ENCODE results near the gene AEN. TPM values are rescaled to one million over a fixed set of nuclear protein-coding genes. Genes with fewer than 3 reads are reported as not detected.

Gene AEN
- total RNA-seq, 2 donors from 2014 or later, result 64.7 to 76.4 TPM

- H3K4me1 ChIP-seq (ENCODE audit: control insufficient read depth, insufficient read depth, low read length), result no peaks in the 10 kb centered on the region
- no peaks in the 10 kb centered on the region for H3K27me3 ChIP-seq (ENCODE audit: control insufficient read depth, insufficient read depth, low read length, poor library complexity, severe bottlenecking)
- no peak overlapping the region for H3K4me3 ChIP-seq (ENCODE audit: low read length)
- no peaks in the 10 kb centered on the region for H3K27me3 Mint-ChIP-seq (ENCODE audit: insufficient read depth)
- peaks cover 3% of the 10 kb centered on the region for H3K36me3 Mint-ChIP-seq (ENCODE audit: low read depth)
- no peak overlapping the region for H3K27ac Mint-ChIP-seq
- no peaks in the 10 kb centered on the region for H3K4me1 Mint-ChIP-seq
- no peak overlapping the region for H3K4me3 Mint-ChIP-seq
- no peak overlapping the region for H3K9ac ChIP-seq (ENCODE audit: extremely low read depth, low read length, poor library complexity, severe bottlenecking)
- no peaks in the 10 kb centered on the region for H3K9me3 ChIP-seq (ENCODE audit: control insufficient read depth, low read length)
- no peaks in the 10 kb centered on the region for H3K9me3 Mint-ChIP-seq
- no peak overlapping the region for H3K27ac ChIP-seq (ENCODE audit: low read depth, low read length)
- WGBS, 2 experiments (ENCODE audit: insufficient coverage in 1 of 2, insufficient read length in 1 of 2), result 89 to 98% methylated on average over 6 to 9 of the region's 9 CpGs
- H3K36me3 ChIP-seq (ENCODE audit: control insufficient read depth, insufficient read depth, low read length), result peaks cover 12% of the 10 kb centered on the region
- DNase-seq, result peak; percentile 37
- no peak for TF ChIP-seq CTCF (conservative IDR thresholded peaks at IDR 0.05)
Measured at GRCh38 chr15:88644741-88645140, 23.6 kb downstream of the AEN start.

- Mint-ChIP-seq H3K4me1 (no peaks in the 10 kb centered on the region), H3K36me3 (ENCODE audit: low read depth) (peaks cover 3% of the 10 kb centered on the region), H3K9me3 (no peaks in the 10 kb centered on the region), H3K27me3 (ENCODE audit: insufficient read depth) (no peaks in the 10 kb centered on the region), H3K27ac (no peak overlapping the region), H3K4me3 (no peak overlapping the region)
- 92 to 95% methylated on average over 12 to 14 of the region's 14 CpGs for WGBS, 2 experiments (ENCODE audit: insufficient coverage in 1 of 2, insufficient read length in 1 of 2)
- no peak for TF ChIP-seq CTCF (conservative IDR thresholded peaks at IDR 0.05)
- Histone ChIP-seq H3K9ac (ENCODE audit: extremely low read depth, low read length, poor library complexity, severe bottlenecking) (no peak overlapping the region), H3K27ac (ENCODE audit: low read depth, low read length) (no peak overlapping the region), H3K4me3 (ENCODE audit: low read length) (no peak overlapping the region), H3K4me1 (ENCODE audit: control insufficient read depth, insufficient read depth, low read length) (no peaks in the 10 kb centered on the region), H3K27me3 (ENCODE audit: control insufficient read depth, insufficient read depth, low read length, poor library complexity, severe bottlenecking) (no peaks in the 10 kb centered on the region), H3K9me3 (ENCODE audit: control insufficient read depth, low read length) (no peaks in the 10 kb centered on the region), H3K36me3 (ENCODE audit: control insufficient read depth, insufficient read depth, low read length) (peaks cover 12% of the 10 kb centered on the region)
- DNase-seq, result peak; percentile 28
Measured at GRCh38 chr15:88645171-88646087, 24.3 kb downstream of the AEN start.

- H3K4me1 Mint-ChIP-seq, result no peaks in the 10 kb centered on the region
- Histone ChIP-seq H3K4me1 (ENCODE audit: control insufficient read depth, insufficient read depth, low read length) (no peaks in the 10 kb centered on the region), H3K4me3 (ENCODE audit: low read length) (no peak overlapping the region), H3K27ac (ENCODE audit: low read depth, low read length) (no peak overlapping the region), H3K9ac (ENCODE audit: extremely low read depth, low read length, poor library complexity, severe bottlenecking) (no peak overlapping the region), H3K36me3 (ENCODE audit: control insufficient read depth, insufficient read depth, low read length) (peaks cover 12% of the 10 kb centered on the region), H3K9me3 (ENCODE audit: control insufficient read depth, low read length) (no peaks in the 10 kb centered on the region), H3K27me3 (ENCODE audit: control insufficient read depth, insufficient read depth, low read length, poor library complexity, severe bottlenecking) (no peaks in the 10 kb centered on the region)
- H3K9me3 Mint-ChIP-seq, result no peaks in the 10 kb centered on the region
- H3K27me3 Mint-ChIP-seq (ENCODE audit: insufficient read depth), result no peaks in the 10 kb centered on the region
- no peak overlapping the region for H3K27ac Mint-ChIP-seq
- H3K36me3 Mint-ChIP-seq (ENCODE audit: low read depth), result peaks cover 3% of the 10 kb centered on the region
- 78 to 100% methylated on average over 1 of the region's 1 CpG for WGBS, 2 experiments (ENCODE audit: insufficient coverage in 1 of 2, insufficient read length in 1 of 2)
- no peak overlapping the region for H3K4me3 Mint-ChIP-seq
- DNase-seq, result peak; percentile 21
- no peak for TF ChIP-seq CTCF (conservative IDR thresholded peaks at IDR 0.05)
Measured at GRCh38 chr15:88646088-88646405, 24.9 kb downstream of the AEN start.
